ENCODE measurements around the gene LCE3C. TPM values are rescaled to one million over a fixed set of nuclear protein-coding genes. Genes with fewer than 3 reads are reported as not detected.
"Not testable (repeated sequence)": the region's sequence is repeated elsewhere in the genome, so short reads cannot be mapped to it uniquely, and the experiment has no call there.

The LCE3C gene, protein sequence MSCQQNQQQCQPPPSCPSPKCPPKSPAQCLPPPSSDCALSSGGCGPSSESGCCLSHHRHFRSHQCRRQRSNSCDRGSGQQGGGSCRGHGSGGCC
- not detected in 2 replicates for total RNA-seq (2014; rRNA removed; shearing (Covaris generic))

DNA sequence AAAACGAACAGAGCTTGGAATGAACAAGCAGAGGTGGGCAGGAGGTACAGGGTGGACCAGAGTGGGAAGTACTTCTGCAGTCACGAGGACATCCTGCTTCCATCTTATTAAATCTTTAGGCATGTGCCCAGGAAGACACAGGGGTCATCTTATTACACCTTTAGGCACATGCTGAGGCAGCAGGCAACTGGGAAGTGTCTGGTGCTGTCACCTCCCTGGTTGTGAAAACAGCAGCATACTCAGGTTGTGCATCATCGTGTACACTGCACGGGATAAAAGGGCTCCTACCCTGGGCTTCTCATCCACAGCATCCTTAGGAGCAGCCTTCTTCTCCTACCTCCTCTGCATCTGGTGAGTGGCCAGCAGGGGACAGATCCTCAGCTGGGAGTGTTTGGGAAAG, at the start of gene LCE3C:
Gene LCE3C, plus strand, starts transcription at position 301 of the 400 bp plus-strand sequence. CDS start 498 bp downstream, outside the sequence.
- Histone ChIP-seq H3K9me3 (replicated peaks) (no peaks in the 10 kb centered on the region), H3K4me1 (no peaks in the 10 kb centered on the region), H3K27me3 (no peaks in the 10 kb centered on the region), H3K27ac (no peak within 1 kb of the TSS), H3K4me3 (no peak within 1 kb of the TSS), H3K36me3 (no peaks in the 10 kb centered on the region)
- no peak for DNase-seq

DNA sequence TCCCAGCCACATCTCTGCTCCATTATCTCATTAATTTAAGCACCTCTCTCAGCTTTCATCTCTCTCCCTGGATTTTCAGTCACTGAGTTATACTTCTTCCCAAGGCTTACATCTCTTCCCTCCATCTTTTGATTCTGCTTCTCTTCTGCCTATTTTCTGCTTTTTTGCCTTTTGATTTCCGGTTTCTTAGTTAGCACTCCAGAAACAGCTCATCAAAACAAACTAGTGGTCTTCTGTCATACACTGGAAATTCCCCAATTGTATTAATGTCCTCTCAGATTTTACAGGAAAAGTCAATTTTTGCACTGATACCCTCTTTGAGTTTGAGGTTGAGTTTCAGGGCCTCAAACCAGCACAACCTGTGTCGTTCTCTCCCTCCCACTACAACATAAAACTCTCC, 34.9 kb upstream of the LCE3C start:
- DNase-seq = no peak
- no peaks in the 10 kb centered on the region for H3K27me3 ChIP-seq

DNA sequence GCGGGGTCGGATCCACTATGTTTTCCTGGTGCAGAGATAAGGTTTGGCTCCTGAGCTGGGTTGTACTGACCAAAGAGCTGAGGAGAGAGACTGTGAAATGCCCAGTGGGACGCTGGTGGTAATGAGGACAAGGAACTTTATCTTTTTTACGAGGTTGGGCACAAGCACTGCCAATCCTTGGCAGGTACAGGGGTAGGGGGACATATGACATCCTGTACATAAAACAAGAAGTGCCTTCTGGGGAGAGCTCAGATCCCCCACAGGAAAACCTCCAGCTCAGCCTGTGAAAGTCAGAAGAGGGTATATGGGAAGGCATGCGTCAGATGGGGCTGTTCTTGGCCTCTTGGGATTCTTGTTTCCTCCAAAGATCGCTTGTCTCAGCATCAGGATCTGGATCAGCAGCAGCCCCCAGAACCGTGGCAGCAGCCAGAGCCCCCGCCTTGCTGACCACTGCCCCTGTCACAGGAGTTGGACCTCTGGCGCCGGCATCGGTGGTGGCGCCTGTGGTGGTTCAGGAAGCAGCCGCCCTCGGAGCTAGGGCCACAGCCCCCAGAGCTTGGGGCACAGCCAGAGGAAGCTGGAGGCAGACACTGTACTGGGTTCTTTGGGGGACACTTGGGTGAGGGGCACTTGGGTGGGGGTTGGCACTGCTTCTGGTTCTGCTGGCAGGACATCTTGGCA, 34.4 kb upstream of the LCE3C start:
- no peaks in the 10 kb centered on the region for H3K36me3 ChIP-seq

More for the DNA sequence above, 34.9 kb upstream of the LCE3C start:
- Histone ChIP-seq H3K36me3 (no peaks in the 10 kb centered on the region), H3K9me3 (replicated peaks) (no peaks in the 10 kb centered on the region), H3K27ac (no peak overlapping the region), H3K4me3 (no peak overlapping the region), H3K4me1 (no peaks in the 10 kb centered on the region)

DNA sequence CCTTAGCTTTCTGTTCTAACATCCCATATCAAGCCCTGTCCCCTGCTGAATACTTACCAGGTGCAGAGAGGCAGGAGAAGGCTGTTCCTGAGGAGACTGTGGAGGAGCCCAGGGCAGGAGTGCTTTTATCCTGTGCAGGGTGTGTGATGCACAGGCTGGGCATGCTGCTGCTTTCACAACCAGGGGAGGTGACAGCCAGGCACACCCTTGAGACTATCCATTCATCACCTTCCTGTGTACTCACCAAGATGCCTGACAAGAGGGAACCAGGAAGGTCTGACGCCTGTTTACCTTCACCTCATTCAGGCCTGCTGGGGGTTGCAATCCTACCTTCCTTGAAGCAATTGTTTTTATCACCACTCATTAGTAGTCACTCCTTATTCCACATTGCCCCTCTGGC, 33.4 kb upstream of the LCE3C start, which contains the start of gene LCE3E:
Gene LCE3E, minus strand, starts transcription at position 100 of the 400 bp plus-strand sequence. CDS start 572 bp downstream, outside the sequence.
- Histone ChIP-seq H3K4me3 (no peak within 1 kb of the TSS), H3K27me3 (no peaks in the 10 kb centered on the region), H3K36me3 (no peaks in the 10 kb centered on the region), H3K4me1 (no peaks in the 10 kb centered on the region), H3K27ac (no peak within 1 kb of the TSS), H3K9me3 (replicated peaks) (no peaks in the 10 kb centered on the region)
- no peak for DNase-seq

More for the DNA sequence above, 34.4 kb upstream of the LCE3C start:
- no peaks in the 10 kb centered on the region for H3K27me3 ChIP-seq
- no peak for DNase-seq
- no peaks in the 10 kb centered on the region for H3K4me1 ChIP-seq
- H3K4me3 ChIP-seq = no peak overlapping the region
- H3K9me3 ChIP-seq (replicated peaks) = no peaks in the 10 kb centered on the region
- H3K27ac ChIP-seq = no peak overlapping the region

DNA sequence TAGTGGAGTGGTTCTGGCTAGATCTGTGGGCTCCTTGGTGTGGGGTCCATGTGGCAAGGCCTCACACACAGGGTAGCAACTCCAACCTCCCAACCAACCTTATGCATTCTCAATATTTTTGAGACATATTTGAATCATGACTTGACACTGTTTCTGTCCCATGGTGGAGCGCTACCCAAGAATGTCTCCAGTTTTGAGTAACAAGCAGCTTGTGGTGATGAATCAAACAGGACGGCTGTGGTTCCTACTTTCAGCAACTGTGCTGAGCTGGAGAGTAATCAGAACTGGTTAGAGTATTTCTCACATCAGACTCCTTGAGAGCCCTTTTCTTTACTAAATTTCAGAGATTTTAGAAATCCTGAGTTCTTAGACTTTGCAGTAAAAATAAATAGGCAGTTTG, 22.9 kb upstream of the LCE3C start:
- no peaks in the 10 kb centered on the region for H3K36me3 ChIP-seq
- no peaks in the 10 kb centered on the region for H3K9me3 ChIP-seq (replicated peaks)
- no peak for DNase-seq
- no peak overlapping the region for H3K27ac ChIP-seq
- H3K4me3 ChIP-seq = no peak overlapping the region
- H3K4me1 ChIP-seq = no peaks in the 10 kb centered on the region
- no peaks in the 10 kb centered on the region for H3K27me3 ChIP-seq

DNA sequence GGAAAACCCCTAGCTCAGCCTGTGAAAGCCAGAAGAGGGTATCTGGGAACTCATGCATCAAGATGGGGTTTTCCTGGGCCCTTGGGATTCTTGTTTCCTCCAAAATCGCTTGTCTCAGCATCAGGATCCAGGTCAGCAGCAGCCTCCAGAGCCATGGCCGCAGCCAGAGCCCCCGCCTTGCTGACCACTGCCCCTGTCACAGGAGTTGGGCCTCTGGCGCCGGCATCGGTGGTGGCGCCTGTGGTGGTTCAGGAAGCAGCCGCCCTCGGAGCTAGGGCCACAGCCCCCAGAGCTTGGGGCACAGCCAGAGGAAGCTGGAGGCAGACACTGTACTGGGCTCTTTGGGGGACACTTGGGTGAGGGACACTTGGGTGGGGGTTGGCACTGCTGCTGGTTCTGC, 20.5 kb upstream of the LCE3C start:
- H3K36me3 ChIP-seq; H3K4me1 ChIP-seq; H3K27me3 ChIP-seq; H3K27ac ChIP-seq; DNase-seq; H3K9me3 ChIP-seq (replicated peaks); H3K4me3 ChIP-seq: not testable (repeated sequence)

DNA sequence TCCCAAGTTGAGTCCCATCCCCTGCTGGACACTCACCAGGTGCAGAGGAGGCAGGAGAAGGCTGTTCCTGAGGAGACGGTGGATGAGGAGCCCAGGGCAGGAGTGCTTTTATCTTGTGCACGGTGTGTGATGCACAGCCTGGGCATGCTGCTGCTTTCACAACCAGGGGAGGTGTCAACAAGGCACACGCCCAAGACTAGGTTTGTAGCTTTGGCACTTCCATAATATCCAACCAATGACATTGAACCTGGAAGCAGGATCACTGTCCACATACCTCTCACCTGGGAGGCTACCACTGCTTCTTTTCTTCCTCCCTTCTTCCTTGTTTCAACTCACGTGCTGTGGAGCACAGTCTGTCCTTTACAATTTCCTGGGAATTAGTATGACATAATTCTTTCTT, 19.6 kb upstream of the LCE3C start, which contains the start of gene LCE3D:
Gene LCE3D, minus strand, starts transcription at position 84 of the 400 bp plus-strand sequence. CDS start 580 bp downstream, outside the sequence.
- H3K27me3 ChIP-seq = no peaks in the 10 kb centered on the region
- H3K4me1 ChIP-seq = no peaks in the 10 kb centered on the region
- H3K36me3 ChIP-seq = no peaks in the 10 kb centered on the region
- no peak within 1 kb of the TSS for H3K4me3 ChIP-seq
- H3K27ac ChIP-seq = no peak within 1 kb of the TSS
- DNase-seq = no peak
- H3K9me3 ChIP-seq (replicated peaks) = no peaks in the 10 kb centered on the region

DNA sequence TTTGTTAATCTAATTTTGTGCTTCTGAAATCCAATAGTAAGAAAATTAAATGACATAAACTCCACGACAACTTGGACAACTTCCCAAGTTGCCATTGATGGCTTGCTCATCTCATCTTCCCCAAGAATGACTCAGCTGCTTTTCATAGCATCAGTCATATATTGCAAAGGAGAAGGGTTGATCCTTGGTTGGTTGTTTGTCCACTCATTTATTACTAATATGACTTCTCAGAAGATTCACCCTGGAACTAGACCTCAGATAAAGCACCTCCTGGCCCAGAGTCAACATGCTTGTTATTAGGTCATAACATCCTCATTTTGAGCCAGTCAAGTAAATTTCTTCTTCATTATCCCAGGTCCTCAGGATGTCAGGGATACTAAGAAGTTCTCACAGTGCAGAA, 17.4 kb upstream of the LCE3C start:
- Histone ChIP-seq H3K36me3 (no peaks in the 10 kb centered on the region), H3K4me1 (no peaks in the 10 kb centered on the region), H3K27me3 (no peaks in the 10 kb centered on the region), H3K9me3 (replicated peaks) (no peaks in the 10 kb centered on the region), H3K27ac (no peak overlapping the region), H3K4me3 (no peak overlapping the region)
- no peak for DNase-seq

DNA sequence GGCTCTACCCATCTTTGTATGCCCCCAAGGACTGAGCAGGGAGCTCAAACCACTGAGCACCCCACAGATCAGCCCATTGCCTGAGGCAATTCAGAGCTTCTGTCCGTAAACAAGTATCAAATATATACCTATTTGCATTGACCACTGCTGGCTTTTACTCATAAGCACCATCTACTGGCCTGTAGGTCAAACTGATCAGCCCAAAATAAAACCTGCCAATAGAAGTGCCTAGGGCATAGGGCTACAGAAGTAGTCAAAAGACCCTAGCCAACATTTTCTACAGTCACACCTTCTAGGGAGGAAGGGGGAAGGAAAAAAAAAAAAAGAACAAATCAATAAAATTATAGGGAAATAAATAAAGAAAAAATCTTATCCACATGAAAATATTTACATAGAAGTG, 14.4 kb upstream of the LCE3C start:
- Histone ChIP-seq H3K27me3 (no peaks in the 10 kb centered on the region), H3K9me3 (replicated peaks) (no peaks in the 10 kb centered on the region), H3K4me3 (no peak overlapping the region), H3K36me3 (no peaks in the 10 kb centered on the region), H3K27ac (no peak overlapping the region), H3K4me1 (no peaks in the 10 kb centered on the region)
- DNase-seq = no peak

DNA sequence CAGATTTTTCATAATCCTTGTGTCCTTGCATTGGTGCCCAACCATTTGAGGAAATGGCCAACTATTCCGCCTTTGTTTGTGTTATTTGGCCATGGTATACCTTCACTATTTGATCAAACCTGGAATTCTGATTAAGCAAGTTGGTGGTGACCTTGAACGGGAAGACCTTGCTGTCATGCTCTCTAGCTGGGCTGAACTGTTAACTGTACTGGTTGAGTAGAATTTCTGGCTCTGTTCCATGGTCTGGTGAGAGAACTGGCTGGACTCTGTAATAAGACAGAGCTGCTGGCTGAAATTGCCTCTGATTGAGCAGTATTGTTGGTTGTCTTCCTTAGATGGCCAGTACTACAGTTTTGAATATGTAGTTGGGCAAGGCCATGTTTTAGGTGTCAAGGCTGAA, 3.0 kb upstream of the LCE3C start:
- Histone ChIP-seq H3K4me3 (no peak overlapping the region), H3K27ac (no peak overlapping the region), H3K4me1 (no peaks in the 10 kb centered on the region), H3K36me3 (no peaks in the 10 kb centered on the region), H3K27me3 (no peaks in the 10 kb centered on the region), H3K9me3 (replicated peaks) (no peaks in the 10 kb centered on the region)
- no peak for DNase-seq

DNA sequence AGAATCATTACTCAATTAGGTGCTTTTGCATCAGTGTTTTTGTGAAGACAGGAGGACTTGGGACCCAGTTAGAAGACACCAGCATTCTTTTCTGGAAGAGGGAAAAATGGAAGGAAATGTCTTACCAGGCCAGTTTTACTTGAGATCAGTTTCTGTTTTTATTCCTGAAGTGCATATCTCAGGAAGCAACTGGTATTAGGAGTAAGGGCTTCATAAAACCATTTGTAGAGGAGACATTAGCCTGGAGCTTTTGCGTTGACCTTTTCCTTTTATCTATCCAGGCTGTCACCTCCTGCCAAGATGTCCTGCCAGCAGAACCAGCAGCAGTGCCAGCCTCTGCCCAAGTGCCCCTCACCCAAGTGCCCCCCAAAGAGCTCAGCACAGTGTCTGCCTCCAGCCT, 13.5 kb downstream of the LCE3C start, which contains the start of gene LCE3B:
Gene LCE3B, plus strand, starts transcription at position 301 of the 400 bp plus-strand sequence. Its CDS starts 0 bp downstream, at position 301.
- Histone ChIP-seq H3K36me3 (no peaks in the 10 kb centered on the region), H3K27ac (no peak within 1 kb of the TSS), H3K4me3 (no peak within 1 kb of the TSS), H3K9me3 (replicated peaks) (no peaks in the 10 kb centered on the region), H3K27me3 (no peaks in the 10 kb centered on the region), H3K4me1 (no peaks in the 10 kb centered on the region)
- no peak for DNase-seq

DNA sequence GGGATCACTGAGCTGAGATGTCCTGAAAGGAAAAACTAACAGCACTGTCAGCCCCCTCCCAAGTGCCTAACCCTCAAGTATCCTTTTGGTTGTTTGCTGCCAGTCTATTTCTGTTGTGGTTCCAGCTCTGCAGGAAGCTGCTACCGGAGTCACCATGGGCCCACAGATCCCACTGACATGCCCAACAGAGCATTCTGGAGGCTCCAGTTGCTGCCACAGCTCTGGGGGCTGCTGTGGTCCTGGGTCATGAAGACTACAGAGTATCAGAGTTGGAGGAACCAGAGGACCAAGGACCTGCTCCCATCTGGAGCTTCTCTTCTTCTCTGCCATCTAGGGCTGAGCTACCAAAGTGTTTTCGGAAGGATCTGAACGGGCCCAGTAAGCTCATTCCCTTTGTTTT, 22.0 kb downstream of the LCE3C start:
- no peak for DNase-seq
- Histone ChIP-seq H3K27ac (no peak overlapping the region; the same call in 1 of the 2 replicates), H3K27me3 (no peaks in the 10 kb centered on the region), H3K4me3 (no peak overlapping the region), H3K36me3 (no peaks in the 10 kb centered on the region), H3K9me3 (replicated peaks) (no peaks in the 10 kb centered on the region), H3K4me1 (peaks cover 7% of the 10 kb centered on the region)

DNA sequence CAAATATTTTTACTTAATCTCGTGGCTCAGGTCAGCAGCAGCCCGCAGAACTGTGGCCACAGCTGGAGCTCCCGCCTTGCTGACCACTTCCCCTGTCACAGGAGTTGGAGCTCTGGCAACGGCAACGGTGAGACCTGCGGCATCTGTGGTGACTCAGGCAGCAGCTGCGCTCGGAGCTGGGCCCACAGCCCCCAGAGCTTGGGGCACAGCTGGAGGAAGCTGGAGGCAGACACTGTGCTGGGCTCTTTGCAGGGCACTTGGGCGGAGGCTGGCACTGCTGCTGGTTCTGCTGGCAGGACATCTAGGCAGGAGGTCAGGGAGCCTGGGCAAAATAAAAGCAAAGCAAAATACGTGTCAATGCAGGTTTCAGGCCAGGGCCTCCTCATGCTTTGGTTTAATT, 22.8 kb downstream of the LCE3C start, which contains the start of gene LCE3A:
Gene LCE3A, minus strand, starts transcription at position 301 of the 400 bp plus-strand sequence. Its CDS starts 0 bp downstream, at position 301.
- DNase-seq = peak; percentile 73 to 74
- H3K9me3 ChIP-seq (replicated peaks) = no peaks in the 10 kb centered on the region
- H3K27me3 ChIP-seq = no peaks in the 10 kb centered on the region
- H3K4me3 ChIP-seq = no peak within 1 kb of the TSS
- H3K27ac ChIP-seq = peak within 1 kb of the TSS; percentile 23
- H3K36me3 ChIP-seq = no peaks in the 10 kb centered on the region
- H3K4me1 ChIP-seq = peaks cover 7% of the 10 kb centered on the region

DNA sequence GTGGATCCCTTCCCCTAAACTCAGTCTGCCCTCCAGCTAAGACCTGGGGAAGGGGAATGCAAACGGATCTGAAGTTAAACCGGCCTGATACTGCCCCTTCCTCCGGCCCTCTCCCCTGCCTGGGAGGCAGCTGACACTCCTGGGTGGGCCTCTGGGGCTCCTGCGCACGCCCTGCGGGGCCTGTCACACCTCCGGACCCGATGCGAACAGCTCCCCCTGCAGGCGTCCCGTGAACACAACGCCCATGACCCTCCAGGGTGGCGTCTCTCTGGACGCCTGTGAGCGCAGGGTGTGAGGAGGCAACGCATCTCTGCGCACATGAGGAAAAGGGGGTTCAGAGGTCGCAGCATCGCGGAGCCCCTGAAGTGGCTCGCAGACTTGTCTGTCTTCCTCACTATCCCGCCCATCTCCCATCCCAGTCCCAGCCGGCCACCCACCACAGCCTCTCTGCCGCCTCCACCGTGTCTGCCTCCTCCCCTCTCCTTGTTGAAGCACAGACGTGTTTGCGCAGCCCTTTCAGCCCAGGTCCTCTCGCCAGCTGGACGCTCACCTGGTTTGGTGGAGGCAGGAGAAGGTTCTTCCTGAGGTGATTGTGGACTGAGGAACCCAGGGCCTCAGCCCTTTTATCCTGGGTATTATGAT, 23.3 kb downstream of the LCE3C start:
- Histone ChIP-seq H3K4me3 (no peak overlapping the region), H3K4me1 (peaks cover 7% of the 10 kb centered on the region), H3K9me3 (replicated peaks) (no peaks in the 10 kb centered on the region), H3K27me3 (no peaks in the 10 kb centered on the region), H3K36me3 (no peaks in the 10 kb centered on the region), H3K27ac (peak overlapping the region; percentile 23)
- DNase-seq = peak; percentile 34 to 50

DNA sequence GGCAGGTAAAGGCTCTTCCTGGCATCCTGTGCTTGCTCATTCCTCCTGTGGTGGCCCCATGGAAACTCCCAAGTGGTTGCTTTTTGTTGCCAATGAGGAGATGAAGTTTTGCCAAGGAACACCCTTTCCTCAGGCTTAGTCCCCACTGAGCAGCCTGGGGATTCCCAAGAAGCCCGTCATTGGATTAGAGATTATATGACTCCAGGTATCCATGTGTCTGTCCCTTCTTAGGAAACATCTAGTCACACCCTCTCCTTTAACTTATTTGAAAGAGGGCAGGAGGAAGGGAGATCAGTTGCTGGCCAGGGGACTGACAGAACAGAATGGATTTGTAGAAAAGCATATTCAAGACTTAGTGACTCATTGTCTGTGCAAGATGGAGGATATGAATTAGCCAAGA, 26.7 kb downstream of the LCE3C start:
- no peaks in the 10 kb centered on the region for H3K9me3 ChIP-seq (replicated peaks)

More for the DNA sequence above, 26.7 kb downstream of the LCE3C start:
- DNase-seq = no peak
- no peak overlapping the region for H3K4me3 ChIP-seq
- no peaks in the 10 kb centered on the region for H3K36me3 ChIP-seq
- peaks cover 7% of the 10 kb centered on the region for H3K4me1 ChIP-seq
- H3K27ac ChIP-seq = no peak overlapping the region
- no peaks in the 10 kb centered on the region for H3K27me3 ChIP-seq

All from SJCRH30 (cell line).